Skeletal muscle cell (primary cell): ENCODE measurements around the gene TMEM247.

Experiments
- DNase-seq: peaks from one replicate; pipeline ENCODE4 v3.0.0-alpha.2; 2010; ENCODE audit warnings: low read depth
- H3K4me3 ChIP-seq: 2 replicates; pipeline ENCODE4 v1.5.1; 2011; ENCODE audit warnings: low read depth, mild to moderate bottlenecking, control low read depth, low read length, moderate library complexity

The TMEM247 gene

GRCh38 chr2:46482490-46482889 is 3.1 kb downstream of the TMEM247 start:
- no peak for DNase-seq
- no peak overlapping the region for H3K4me3 ChIP-seq

GRCh38 chr2:46485002-46485401 is 5.6 kb downstream of the TMEM247 start:
- no peak for DNase-seq
- H3K4me3 ChIP-seq = no peak overlapping the region

GRCh38 chr2:46486436-46486835 is 7.1 kb downstream of the TMEM247 start:
- no peak overlapping the region for H3K4me3 ChIP-seq
- DNase-seq = no peak

GRCh38 chr2:46487667-46488335 is 8.4 kb downstream of the TMEM247 start:
- DNase-seq = no peak
- no peak overlapping the region for H3K4me3 ChIP-seq

- no peak overlapping the region for H3K4me3 ChIP-seq
- DNase-seq = no peak
Observed at GRCh38 chr2:46488389-46488788, 9.0 kb downstream of the TMEM247 start.

GRCh38 chr2:46489423-46490174 is 10.2 kb downstream of the TMEM247 start:
- no peak for DNase-seq
- H3K4me3 ChIP-seq = no peak overlapping the region

GRCh38 chr2:46490521-46491141 is 11.3 kb downstream of the TMEM247 start:
- no peak for DNase-seq
- no peak overlapping the region for H3K4me3 ChIP-seq

- no peak for DNase-seq
Observed at GRCh38 chr2:46492301-46492700, 12.9 kb downstream of the TMEM247 start.

GRCh38 chr2:46493241-46493970 is 14.0 kb downstream of the TMEM247 start:
- H3K4me3 ChIP-seq = no peak overlapping the region
- no peak for DNase-seq

More at GRCh38 chr2:46492301-46492700, 12.9 kb downstream of the TMEM247 start:
- H3K4me3 ChIP-seq = no peak overlapping the region

- DNase-seq = no peak
- H3K4me3 ChIP-seq = no peak overlapping the region
Observed at GRCh38 chr2:46493971-46494250, 14.5 kb downstream of the TMEM247 start.

GRCh38 chr2:46494596-46494995 is 15.2 kb downstream of the TMEM247 start:
- no peak for DNase-seq
- no peak overlapping the region for H3K4me3 ChIP-seq

GRCh38 chr2:46495231-46496030 is 16.1 kb downstream of the TMEM247 start:
- no peak overlapping the region for H3K4me3 ChIP-seq
- DNase-seq = no peak

- no peak overlapping the region for H3K4me3 ChIP-seq
- no peak for DNase-seq
Observed at GRCh38 chr2:46497766-46498165, 18.4 kb downstream of the TMEM247 start.

GRCh38 chr2:46498681-46499080 is 19.3 kb downstream of the TMEM247 start:
- H3K4me3 ChIP-seq = no peak overlapping the region
- DNase-seq = no peak

GRCh38 chr2:46499392-46499785 is 20.0 kb downstream of the TMEM247 start:
- peak overlapping the region; percentile 61 for H3K4me3 ChIP-seq
- DNase-seq = no peak

GRCh38 chr2:46500801-46501200 is 21.4 kb downstream of the TMEM247 start:
- no peak overlapping the region for H3K4me3 ChIP-seq
- DNase-seq = no peak

GRCh38 chr2:46502291-46502885 is 23.0 kb downstream of the TMEM247 start:
- no peak overlapping the region for H3K4me3 ChIP-seq
- DNase-seq = no peak

- DNase-seq = no peak
- no peak overlapping the region for H3K4me3 ChIP-seq
Observed at GRCh38 chr2:46503686-46504085, 24.3 kb downstream of the TMEM247 start.

- no peak overlapping the region for H3K4me3 ChIP-seq
- DNase-seq = no peak
Observed at GRCh38 chr2:46504221-46504620, 24.9 kb downstream of the TMEM247 start.
